Measurements from ENCODE around the gene ASB13. TPM values are rescaled to one million over a fixed set of nuclear protein-coding genes. Genes with fewer than 3 reads are reported as not detected.

The ASB13 gene
- total and polyA plus RNA-seq, 4 donors: 14.3 to 35.8 (median 23.6) TPM

Small RNA genes lying within 50 kb of the gene (small RNA-seq; reads per million reads assigned to genes)
- gene AL365356.2 (ENCODE audit: low replicate concordance): not detected
- gene RN7SL445P (ENCODE audit: low replicate concordance): not detected

Other genes with a start within 250 kb of the ASB13 start
- gene CALML5, start 167.0 kb downstream of the ASB13 start, total RNA-seq: not detected
- not detected for gene CALML5, start 167.0 kb downstream of the ASB13 start, polyA plus RNA-seq (ENCODE audit: insufficient read length in 2 of 2)
- not detected for gene CALML3, start 141.6 kb downstream of the ASB13 start, total RNA-seq
- gene CALML3, start 141.6 kb downstream of the ASB13 start, polyA plus RNA-seq (ENCODE audit: insufficient read length in 2 of 2): under 1 TPM in 1 of 2 donors, not detected in 1; 0.08 TPM
- 10 to 100 TPM; 71.5 to 93.3 TPM for gene TASOR2, start 18.2 kb upstream of the ASB13 start, total RNA-seq
- gene TASOR2, start 18.2 kb upstream of the ASB13 start, polyA plus RNA-seq (ENCODE audit: insufficient read length in 2 of 2): 10 to 100 TPM; 27.5 to 32.1 TPM
- gene GDI2, start 146.8 kb upstream of the ASB13 start, total RNA-seq: 100 to 1,000 TPM; 222 to 339 TPM
- gene GDI2, start 146.8 kb upstream of the ASB13 start, polyA plus RNA-seq (ENCODE audit: insufficient read length in 2 of 2): 100 to 1,000 TPM; 186 to 221 TPM
- 10 to 100 TPM; 10.1 to 11.5 TPM for gene ANKRD16, start 223.3 kb upstream of the ASB13 start, total RNA-seq
- 10 to 100 TPM; 14.3 to 15.5 TPM for gene ANKRD16, start 223.3 kb upstream of the ASB13 start, polyA plus RNA-seq (ENCODE audit: insufficient read length in 2 of 2)
- 10 to 100 TPM; 52.8 to 95.5 TPM for gene FBH1, start 223.6 kb upstream of the ASB13 start, total RNA-seq
- gene FBH1, start 223.6 kb upstream of the ASB13 start, polyA plus RNA-seq (ENCODE audit: insufficient read length in 2 of 2): 10 to 100 TPM; 57.6 to 74.0 TPM

All from spinal cord (tissue), 4 donors.